GM12873 (cell line): ENCODE results near the gene OR2M4.

ENCODE experiments used
- CTCF ChIP-seq: IDR thresholded peaks from 2 replicates; pipeline ENCODE4 v1.5.1; 2012; ENCODE audit warnings: low read depth, mild to moderate bottlenecking, moderate library complexity, low read length, control low read depth; ENCODE audit not compliant: insufficient read depth; ENCODE audit errors: missing control alignments

The OR2M4 gene

GRCh38 chr1:248231117-248231516 is at the start of gene OR2M4:
TSS of gene OR2M4 (plus strand) at chr1:248231417. CDS start at chr1:248238929, 7,512 bp downstream.
- TF ChIP-seq CTCF: no peak

- TF ChIP-seq CTCF: no peak
These were observed 47.2 kb upstream of the OR2M4 start for GRCh38 chr1:248183996-248184395.

GRCh38 chr1:248187363-248187762 is 43.9 kb upstream of the OR2M4 start:
- no peak for TF ChIP-seq CTCF

GRCh38 chr1:248189026-248189425 is 42.2 kb upstream of the OR2M4 start:
- no peak for TF ChIP-seq CTCF

- TF ChIP-seq CTCF: no peak
These were observed 37.1 kb upstream of the OR2M4 start for GRCh38 chr1:248194117-248194516.

- no peak for TF ChIP-seq CTCF
These were observed 34.3 kb upstream of the OR2M4 start, which contains the start of gene OR2M3 for GRCh38 chr1:248196965-248197364. TSS of gene OR2M3 (plus strand) at chr1:248197265. CDS start at chr1:248203068, 5,803 bp downstream.

GRCh38 chr1:248215880-248216279 is 15.3 kb upstream of the OR2M4 start:
- TF ChIP-seq CTCF: no peak

- TF ChIP-seq CTCF: no peak
These were observed 5.7 kb upstream of the OR2M4 start for GRCh38 chr1:248225537-248225936.
